DOHH2 (cell line): ENCODE measurements around the gene MMP23B.

Experiments used
- EZH2phosphoT487 ChIP-seq: fragments of 200-600 bp; sonication (generic); IDR thresholded peaks from 2 replicates; pipeline ENCODE4 v1.6.1; 2017; ENCODE audit warnings: borderline replicate concordance, mild to moderate bottlenecking, antibody characterized with exemption, low read length, moderate library complexity, mixed read lengths
- TF ChIP-seq, protein P1 (sequence below): fragments of 200-600 bp; sonication (generic); IDR thresholded peaks from one replicate; pipeline ENCODE4 v1.5.1; 2014; ENCODE audit warnings: antibody characterized with exemption, mild to moderate bottlenecking, low read depth, low read length; ENCODE audit not compliant: poor library complexity, severe bottlenecking

DNA sequence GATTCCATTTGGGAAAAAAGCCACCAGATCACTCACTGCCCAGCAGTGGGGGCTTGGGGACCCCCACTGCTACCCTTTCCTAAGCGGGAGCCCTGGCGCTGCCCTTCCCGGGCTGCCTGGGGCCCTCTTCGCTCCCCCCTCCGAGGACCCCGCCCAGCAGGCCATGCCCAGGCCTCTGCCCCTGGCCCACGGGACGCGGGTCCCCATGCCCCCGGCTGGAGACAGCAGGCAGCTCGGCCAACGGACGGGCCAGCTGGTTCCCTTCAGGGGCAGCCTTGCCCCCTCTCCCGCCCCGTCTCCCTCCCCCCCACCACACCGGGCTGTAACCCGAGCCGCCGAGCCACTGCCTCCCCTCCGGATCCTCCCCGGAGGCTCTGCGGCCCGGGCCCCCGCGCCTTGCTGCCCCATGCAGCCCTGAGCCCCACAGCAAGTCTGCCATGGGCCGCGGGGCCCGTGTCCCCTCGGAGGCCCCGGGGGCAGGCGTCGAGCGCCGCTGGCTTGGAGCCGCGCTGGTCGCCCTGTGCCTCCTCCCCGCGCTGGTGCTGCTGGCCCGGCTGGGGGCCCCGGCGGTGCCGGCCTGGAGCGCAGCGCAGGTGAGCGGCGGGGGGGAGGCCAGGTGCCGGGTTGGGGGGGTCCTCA is at the start of gene MMP23B:
- TF ChIP-seq, protein P1, sequence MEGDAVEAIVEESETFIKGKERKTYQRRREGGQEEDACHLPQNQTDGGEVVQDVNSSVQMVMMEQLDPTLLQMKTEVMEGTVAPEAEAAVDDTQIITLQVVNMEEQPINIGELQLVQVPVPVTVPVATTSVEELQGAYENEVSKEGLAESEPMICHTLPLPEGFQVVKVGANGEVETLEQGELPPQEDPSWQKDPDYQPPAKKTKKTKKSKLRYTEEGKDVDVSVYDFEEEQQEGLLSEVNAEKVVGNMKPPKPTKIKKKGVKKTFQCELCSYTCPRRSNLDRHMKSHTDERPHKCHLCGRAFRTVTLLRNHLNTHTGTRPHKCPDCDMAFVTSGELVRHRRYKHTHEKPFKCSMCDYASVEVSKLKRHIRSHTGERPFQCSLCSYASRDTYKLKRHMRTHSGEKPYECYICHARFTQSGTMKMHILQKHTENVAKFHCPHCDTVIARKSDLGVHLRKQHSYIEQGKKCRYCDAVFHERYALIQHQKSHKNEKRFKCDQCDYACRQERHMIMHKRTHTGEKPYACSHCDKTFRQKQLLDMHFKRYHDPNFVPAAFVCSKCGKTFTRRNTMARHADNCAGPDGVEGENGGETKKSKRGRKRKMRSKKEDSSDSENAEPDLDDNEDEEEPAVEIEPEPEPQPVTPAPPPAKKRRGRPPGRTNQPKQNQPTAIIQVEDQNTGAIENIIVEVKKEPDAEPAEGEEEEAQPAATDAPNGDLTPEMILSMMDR, result no peak
- TF ChIP-seq EZH2phosphoT487, result no peak
